HepG2 (cell line): Measurements from ENCODE around the gene GRIFIN. TPM values are rescaled to one million over a fixed set of nuclear protein-coding genes. Genes with fewer than 3 reads are reported as not detected.

ENCODE experiments used
- CCDC6 ChIP-seq: sonication (generic); formaldehyde crosslinking; IDR thresholded peaks from 2 replicates; pipeline ENCODE4 v1.8.1; 2022; ENCODE audit warnings: mild to moderate bottlenecking, missing genetic modification reagents, moderate library complexity
- CEBPB ChIP-seq: IDR thresholded peaks from 2 replicates; pipeline ENCODE4 v1.6.1; 2011; ENCODE audit warnings: low read depth, low read length, improper control_type of control experiment, borderline replicate concordance
- HOXA7 ChIP-seq: sonication (generic); formaldehyde crosslinking; IDR thresholded peaks from 2 replicates; pipeline ENCODE4 v1.8.1; 2022; ENCODE audit warnings: mild to moderate bottlenecking, missing genetic modification reagents, moderate library complexity
- PCBP1 ChIP-seq: fragments of 200-400 bp; formaldehyde crosslinking; IDR thresholded peaks from 2 replicates; pipeline ENCODE4 v1.6.1; 2017; ENCODE audit warnings: mild to moderate bottlenecking, low read depth, low read length, borderline replicate concordance
- ZC3H4 ChIP-seq: sonication (generic); formaldehyde crosslinking; IDR thresholded peaks from 2 replicates; pipeline ENCODE4 v1.4.0; 2020; ENCODE audit warnings: missing genetic modification reagents, borderline replicate concordance
- ZFYVE20 ChIP-seq: sonication (generic); formaldehyde crosslinking; IDR thresholded peaks from 2 replicates; pipeline ENCODE4 v1.8.0; 2023; ENCODE audit warnings: low read depth, mild to moderate bottlenecking, moderate library complexity, missing genetic modification reagents, borderline replicate concordance
- polyA plus RNA-seq, 8 experiments: library from polyadenylated mRNA; depleted of rRNA in 3 of 8; stranded (reverse) in 7 of 8; unstranded in 1 of 8; fragments of >200 nt; fragmentation: Illumina TruSeq in 4 of 8; extraction: Trizol in 4 of 8; gene quantifications; 2 replicates each; pipeline versions ENCODE4 v1.2.1 to v1.2.3, GENCODE V29; 2011 to 2016; ENCODE audit warnings: low read depth in 4 of 8, missing spikeins in 1 of 8, mixed read lengths in 1 of 8; ENCODE audit not compliant: insufficient read depth in 1 of 8
- total RNA-seq, 5 experiments: library from RNA; depleted of rRNA; stranded (reverse); fragments of >200 nt; fragmentation: Illumina TruSeq; extraction: Trizol; gene quantifications; 2 replicates each; pipeline ENCODE4 v1.2.3, GENCODE V29; 2016; ENCODE audit warnings: low read depth in 1 of 5
- TF ChIP-seq, protein P1 (sequence below): sonication (generic); formaldehyde crosslinking; IDR thresholded peaks from 2 replicates; pipeline ENCODE4 v1.4.0; 2020; ENCODE audit warnings: missing genetic modification reagents
- TF ChIP-seq, protein P2 (sequence below): fragments of 450-650 bp; IDR thresholded peaks from 2 replicates; pipeline ENCODE4 v1.6.1; 2017
- TF ChIP-seq, protein P3 (sequence below): sonication (generic); formaldehyde crosslinking; IDR thresholded peaks from 2 replicates; pipeline ENCODE4 v1.5.0; 2020; ENCODE audit warnings: missing genetic modification reagents
- TF ChIP-seq, protein P4 (sequence below): sonication (generic); formaldehyde crosslinking; IDR thresholded peaks from 2 replicates; pipeline ENCODE4 v1.8.1; 2023; ENCODE audit warnings: mild to moderate bottlenecking, missing genetic modification reagents
- TF ChIP-seq, protein P5 (sequence below): sonication (generic); formaldehyde crosslinking; IDR thresholded peaks from 2 replicates; pipeline ENCODE4 v1.9.0; 2021; ENCODE audit warnings: mild to moderate bottlenecking, missing genetic modification reagents

The GRIFIN gene
- total and polyA plus RNA-seq, 2 of the 13 experiments (the other 11 are each of a cell fraction or from before 2014, with no cell fraction given): not detected

DNA sequence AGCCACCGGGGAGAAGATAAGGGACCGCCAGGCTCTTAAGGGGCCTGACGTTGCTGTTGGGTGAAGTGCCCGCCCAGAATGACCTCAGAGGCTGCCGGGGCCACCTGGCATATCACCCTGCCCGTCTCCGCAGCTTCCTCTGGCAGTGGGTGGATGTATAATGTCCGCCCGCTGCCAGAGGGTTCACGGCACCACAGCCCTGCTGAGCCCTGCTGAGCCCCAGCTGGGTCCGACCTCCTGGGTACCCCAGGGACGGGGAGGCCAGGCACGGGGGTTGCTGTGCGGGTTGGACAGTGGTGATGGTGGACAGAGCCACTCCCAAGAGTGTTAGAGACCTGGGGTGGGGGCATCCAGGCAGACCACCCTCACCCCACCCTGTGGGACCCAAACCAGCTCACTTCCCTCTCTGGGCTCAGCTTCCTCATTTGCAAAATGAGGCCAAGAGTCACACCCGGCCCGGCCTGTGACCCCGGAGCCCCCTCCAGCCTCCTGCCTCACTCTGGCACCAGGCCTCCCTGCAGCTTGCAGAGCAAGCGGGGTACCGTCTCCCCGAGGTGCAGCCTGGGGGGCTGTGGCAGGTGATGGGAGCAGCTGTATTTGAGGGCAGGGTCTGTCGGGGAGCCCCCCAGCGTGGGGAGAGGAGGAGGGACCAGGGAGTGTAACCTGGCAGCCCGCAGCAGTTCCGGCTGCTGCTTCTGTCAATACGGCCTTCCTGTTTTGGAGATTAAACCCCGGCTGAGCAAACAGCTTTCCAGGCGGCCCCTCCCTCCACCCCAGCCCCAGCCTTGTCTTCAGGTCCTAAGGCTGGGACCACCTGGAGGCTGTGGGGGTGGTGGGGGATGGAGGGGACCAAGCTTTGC, 34.9 kb upstream of the GRIFIN start (continued):
- TF ChIP-seq, protein P1, sequence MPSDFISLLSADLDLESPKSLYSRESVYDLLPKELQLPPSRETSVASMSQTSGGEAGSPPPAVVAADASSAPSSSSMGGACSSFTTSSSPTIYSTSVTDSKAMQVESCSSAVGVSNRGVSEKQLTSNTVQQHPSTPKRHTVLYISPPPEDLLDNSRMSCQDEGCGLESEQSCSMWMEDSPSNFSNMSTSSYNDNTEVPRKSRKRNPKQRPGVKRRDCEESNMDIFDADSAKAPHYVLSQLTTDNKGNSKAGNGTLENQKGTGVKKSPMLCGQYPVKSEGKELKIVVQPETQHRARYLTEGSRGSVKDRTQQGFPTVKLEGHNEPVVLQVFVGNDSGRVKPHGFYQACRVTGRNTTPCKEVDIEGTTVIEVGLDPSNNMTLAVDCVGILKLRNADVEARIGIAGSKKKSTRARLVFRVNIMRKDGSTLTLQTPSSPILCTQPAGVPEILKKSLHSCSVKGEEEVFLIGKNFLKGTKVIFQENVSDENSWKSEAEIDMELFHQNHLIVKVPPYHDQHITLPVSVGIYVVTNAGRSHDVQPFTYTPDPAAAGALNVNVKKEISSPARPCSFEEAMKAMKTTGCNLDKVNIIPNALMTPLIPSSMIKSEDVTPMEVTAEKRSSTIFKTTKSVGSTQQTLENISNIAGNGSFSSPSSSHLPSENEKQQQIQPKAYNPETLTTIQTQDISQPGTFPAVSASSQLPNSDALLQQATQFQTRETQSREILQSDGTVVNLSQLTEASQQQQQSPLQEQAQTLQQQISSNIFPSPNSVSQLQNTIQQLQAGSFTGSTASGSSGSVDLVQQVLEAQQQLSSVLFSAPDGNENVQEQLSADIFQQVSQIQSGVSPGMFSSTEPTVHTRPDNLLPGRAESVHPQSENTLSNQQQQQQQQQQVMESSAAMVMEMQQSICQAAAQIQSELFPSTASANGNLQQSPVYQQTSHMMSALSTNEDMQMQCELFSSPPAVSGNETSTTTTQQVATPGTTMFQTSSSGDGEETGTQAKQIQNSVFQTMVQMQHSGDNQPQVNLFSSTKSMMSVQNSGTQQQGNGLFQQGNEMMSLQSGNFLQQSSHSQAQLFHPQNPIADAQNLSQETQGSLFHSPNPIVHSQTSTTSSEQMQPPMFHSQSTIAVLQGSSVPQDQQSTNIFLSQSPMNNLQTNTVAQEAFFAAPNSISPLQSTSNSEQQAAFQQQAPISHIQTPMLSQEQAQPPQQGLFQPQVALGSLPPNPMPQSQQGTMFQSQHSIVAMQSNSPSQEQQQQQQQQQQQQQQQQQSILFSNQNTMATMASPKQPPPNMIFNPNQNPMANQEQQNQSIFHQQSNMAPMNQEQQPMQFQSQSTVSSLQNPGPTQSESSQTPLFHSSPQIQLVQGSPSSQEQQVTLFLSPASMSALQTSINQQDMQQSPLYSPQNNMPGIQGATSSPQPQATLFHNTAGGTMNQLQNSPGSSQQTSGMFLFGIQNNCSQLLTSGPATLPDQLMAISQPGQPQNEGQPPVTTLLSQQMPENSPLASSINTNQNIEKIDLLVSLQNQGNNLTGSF (CRISPR knock-in tag): no peak
- TF ChIP-seq, protein P2, sequence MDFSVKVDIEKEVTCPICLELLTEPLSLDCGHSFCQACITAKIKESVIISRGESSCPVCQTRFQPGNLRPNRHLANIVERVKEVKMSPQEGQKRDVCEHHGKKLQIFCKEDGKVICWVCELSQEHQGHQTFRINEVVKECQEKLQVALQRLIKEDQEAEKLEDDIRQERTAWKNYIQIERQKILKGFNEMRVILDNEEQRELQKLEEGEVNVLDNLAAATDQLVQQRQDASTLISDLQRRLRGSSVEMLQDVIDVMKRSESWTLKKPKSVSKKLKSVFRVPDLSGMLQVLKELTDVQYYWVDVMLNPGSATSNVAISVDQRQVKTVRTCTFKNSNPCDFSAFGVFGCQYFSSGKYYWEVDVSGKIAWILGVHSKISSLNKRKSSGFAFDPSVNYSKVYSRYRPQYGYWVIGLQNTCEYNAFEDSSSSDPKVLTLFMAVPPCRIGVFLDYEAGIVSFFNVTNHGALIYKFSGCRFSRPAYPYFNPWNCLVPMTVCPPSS: no peak
- TF ChIP-seq PCBP1 (0 out of 2 replicates have a peak, but pooled peaks have one; percentile 71), CCDC6 (CRISPR knock-in tag) (no peak), ZFYVE20 (CRISPR knock-in tag) (no peak), HOXA7 (CRISPR knock-in tag) (no peak), CEBPB (no peak), ZC3H4 (CRISPR knock-in tag) (no peak)
- TF ChIP-seq, protein P3, sequence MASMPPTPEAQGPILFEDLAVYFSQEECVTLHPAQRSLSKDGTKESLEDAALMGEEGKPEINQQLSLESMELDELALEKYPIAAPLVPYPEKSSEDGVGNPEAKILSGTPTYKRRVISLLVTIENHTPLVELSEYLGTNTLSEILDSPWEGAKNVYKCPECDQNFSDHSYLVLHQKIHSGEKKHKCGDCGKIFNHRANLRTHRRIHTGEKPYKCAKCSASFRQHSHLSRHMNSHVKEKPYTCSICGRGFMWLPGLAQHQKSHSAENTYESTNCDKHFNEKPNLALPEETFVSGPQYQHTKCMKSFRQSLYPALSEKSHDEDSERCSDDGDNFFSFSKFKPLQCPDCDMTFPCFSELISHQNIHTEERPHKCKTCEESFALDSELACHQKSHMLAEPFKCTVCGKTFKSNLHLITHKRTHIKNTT: no peak
- TF ChIP-seq, protein P4, sequence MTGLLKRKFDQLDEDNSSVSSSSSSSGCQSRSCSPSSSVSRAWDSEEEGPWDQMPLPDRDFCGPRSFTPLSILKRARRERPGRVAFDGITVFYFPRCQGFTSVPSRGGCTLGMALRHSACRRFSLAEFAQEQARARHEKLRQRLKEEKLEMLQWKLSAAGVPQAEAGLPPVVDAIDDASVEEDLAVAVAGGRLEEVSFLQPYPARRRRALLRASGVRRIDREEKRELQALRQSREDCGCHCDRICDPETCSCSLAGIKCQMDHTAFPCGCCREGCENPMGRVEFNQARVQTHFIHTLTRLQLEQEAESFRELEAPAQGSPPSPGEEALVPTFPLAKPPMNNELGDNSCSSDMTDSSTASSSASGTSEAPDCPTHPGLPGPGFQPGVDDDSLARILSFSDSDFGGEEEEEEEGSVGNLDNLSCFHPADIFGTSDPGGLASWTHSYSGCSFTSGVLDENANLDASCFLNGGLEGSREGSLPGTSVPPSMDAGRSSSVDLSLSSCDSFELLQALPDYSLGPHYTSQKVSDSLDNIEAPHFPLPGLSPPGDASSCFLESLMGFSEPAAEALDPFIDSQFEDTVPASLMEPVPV (CRISPR knock-in tag): 0 out of 2 replicates have a peak, but pooled peaks have one; percentile 43
- TF ChIP-seq, protein P5, sequence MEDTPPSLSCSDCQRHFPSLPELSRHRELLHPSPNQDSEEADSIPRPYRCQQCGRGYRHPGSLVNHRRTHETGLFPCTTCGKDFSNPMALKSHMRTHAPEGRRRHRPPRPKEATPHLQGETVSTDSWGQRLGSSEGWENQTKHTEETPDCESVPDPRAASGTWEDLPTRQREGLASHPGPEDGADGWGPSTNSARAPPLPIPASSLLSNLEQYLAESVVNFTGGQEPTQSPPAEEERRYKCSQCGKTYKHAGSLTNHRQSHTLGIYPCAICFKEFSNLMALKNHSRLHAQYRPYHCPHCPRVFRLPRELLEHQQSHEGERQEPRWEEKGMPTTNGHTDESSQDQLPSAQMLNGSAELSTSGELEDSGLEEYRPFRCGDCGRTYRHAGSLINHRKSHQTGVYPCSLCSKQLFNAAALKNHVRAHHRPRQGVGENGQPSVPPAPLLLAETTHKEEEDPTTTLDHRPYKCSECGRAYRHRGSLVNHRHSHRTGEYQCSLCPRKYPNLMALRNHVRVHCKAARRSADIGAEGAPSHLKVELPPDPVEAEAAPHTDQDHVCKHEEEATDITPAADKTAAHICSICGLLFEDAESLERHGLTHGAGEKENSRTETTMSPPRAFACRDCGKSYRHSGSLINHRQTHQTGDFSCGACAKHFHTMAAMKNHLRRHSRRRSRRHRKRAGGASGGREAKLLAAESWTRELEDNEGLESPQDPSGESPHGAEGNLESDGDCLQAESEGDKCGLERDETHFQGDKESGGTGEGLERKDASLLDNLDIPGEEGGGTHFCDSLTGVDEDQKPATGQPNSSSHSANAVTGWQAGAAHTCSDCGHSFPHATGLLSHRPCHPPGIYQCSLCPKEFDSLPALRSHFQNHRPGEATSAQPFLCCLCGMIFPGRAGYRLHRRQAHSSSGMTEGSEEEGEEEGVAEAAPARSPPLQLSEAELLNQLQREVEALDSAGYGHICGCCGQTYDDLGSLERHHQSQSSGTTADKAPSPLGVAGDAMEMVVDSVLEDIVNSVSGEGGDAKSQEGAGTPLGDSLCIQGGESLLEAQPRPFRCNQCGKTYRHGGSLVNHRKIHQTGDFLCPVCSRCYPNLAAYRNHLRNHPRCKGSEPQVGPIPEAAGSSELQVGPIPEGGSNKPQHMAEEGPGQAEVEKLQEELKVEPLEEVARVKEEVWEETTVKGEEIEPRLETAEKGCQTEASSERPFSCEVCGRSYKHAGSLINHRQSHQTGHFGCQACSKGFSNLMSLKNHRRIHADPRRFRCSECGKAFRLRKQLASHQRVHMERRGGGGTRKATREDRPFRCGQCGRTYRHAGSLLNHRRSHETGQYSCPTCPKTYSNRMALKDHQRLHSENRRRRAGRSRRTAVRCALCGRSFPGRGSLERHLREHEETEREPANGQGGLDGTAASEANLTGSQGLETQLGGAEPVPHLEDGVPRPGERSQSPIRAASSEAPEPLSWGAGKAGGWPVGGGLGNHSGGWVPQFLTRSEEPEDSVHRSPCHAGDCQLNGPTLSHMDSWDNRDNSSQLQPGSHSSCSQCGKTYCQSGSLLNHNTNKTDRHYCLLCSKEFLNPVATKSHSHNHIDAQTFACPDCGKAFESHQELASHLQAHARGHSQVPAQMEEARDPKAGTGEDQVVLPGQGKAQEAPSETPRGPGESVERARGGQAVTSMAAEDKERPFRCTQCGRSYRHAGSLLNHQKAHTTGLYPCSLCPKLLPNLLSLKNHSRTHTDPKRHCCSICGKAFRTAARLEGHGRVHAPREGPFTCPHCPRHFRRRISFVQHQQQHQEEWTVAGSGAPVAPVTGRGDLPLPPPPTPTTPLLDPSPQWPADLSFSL: no peak
